Right lobe of liver (tissue), 6 donors: Measurements from ENCODE around the gene MYO1D. TPM values are rescaled to one million over a fixed set of nuclear protein-coding genes. Genes with fewer than 3 reads are reported as not detected.

Experiments used
- ATAC-seq, 4 donors: fragments of 200-7000 bp; cut with Tn5 transposase; one replicate each; pipeline ENCODE4 v1.9.1; 2020; ENCODE audit warnings: mild to moderate bottlenecking in 4 of 4, moderate library complexity in 4 of 4
- DNase-seq, 3 donors: peaks; one replicate each; pipeline ENCODE4 v3.0.0-alpha.2; 2020
- H3K27ac ChIP-seq, 3 donors: fragments of 200-600 bp; one replicate each; pipeline ENCODE4 v1.8.0; 2022
- H3K27me3 ChIP-seq, 2 donors: fragments of 200-600 bp; one replicate each; pipeline ENCODE4 v1.8.0; 2022
- H3K36me3 ChIP-seq, 4 donors: fragments of 200-600 bp; sonication (generic) in 1 of 4; one replicate each; pipeline versions ENCODE4 v1.5.1 to v1.8.0; 2017 to 2022; ENCODE audit warnings: control low read depth in 1 of 4
- H3K4me1 ChIP-seq, 4 donors: fragments of 200-600 bp; sonication (generic) in 1 of 4; one replicate each; pipeline versions ENCODE4 v1.5.1 to v1.8.0; 2017 to 2022; ENCODE audit warnings: control low read depth in 1 of 4
- H3K4me3 ChIP-seq, 3 donors: fragments of 200-600 bp; one replicate each; pipeline ENCODE4 v1.8.0; 2022
- H3K9me3 ChIP-seq, 4 donors: fragments of 200-600 bp; sonication (generic) in 1 of 4; one replicate each; pipeline versions ENCODE4 v1.5.1 to v1.8.0; 2017 to 2022; ENCODE audit warnings: control low read depth in 1 of 4
- CTCF ChIP-seq, 4 donors: fragments of 200-600 bp in 3 of 4; fragments of 450-650 bp in 1 of 4; IDR thresholded peaks; one replicate each; pipeline versions ENCODE4 v1.5.1 to v1.8.0; 2016 to 2022; ENCODE audit warnings: antibody characterized with exemption in 4 of 4, mild to moderate bottlenecking in 2 of 4
- POLR2A ChIP-seq: fragments of 450-650 bp; IDR thresholded peaks from one replicate; pipeline ENCODE4 v1.6.1; 2017; ENCODE audit warnings: antibody characterized with exemption, mild to moderate bottlenecking
- WGBS: methylation state at CpG from one replicate; pipeline ENCODE4 v1.1.6; 2018; ENCODE audit warnings: low coverage, low lambda C conversion rate; ENCODE audit not compliant: insufficient coverage; ENCODE audit errors: missing lambda C conversion rate; 5-methylcytosine and 5-hydroxymethylcytosine counted together
- intact Hi-C, 2 donors: fragments of 100-400 bp; cut with DNase I; formaldehyde crosslinking; loops; one replicate each; pipeline versions ENCODE4 v1.11.2 to v1.14.1; 2022
- total RNA-seq, 6 experiments: library from RNA; depleted of rRNA in 2 of 6; stranded (reverse); fragments of >200 nt in 2 of 6; fragmentation: NEBNext Ultra II Directional in 3 of 6; extraction: Animal tissue kit (Norgen Biotek cat#: 25700) in 3 of 6; gene quantifications; one replicate each; pipeline versions ENCODE4 v1.1.0 to v1.2.4, GENCODE V29; 2016 to 2023
- donor health status: DM: no; HTN: yes; CAD: no.
- donor health status: DM: no; HTN: no; CAD: no.
- donor health status: DM: no; HTN: no; CAD: no.
- donor health status: DM: no; HTN: yes; CAD: no.
- donor health status: DM: no; HTN: yes; CAD: no.

The MYO1D gene
- total RNA-seq, 6 experiments from 2014 or later, result 17.6 to 25.7 (median 21.0) TPM

GRCh38 chr17:32566303-32566702, 310.6 kb downstream of the MYO1D start:
- intact Hi-C loops, result no loop called here
- no peak overlapping the region for H3K4me3 ChIP-seq
- no peaks in the 10 kb centered on the region for H3K4me1 ChIP-seq
- TF ChIP-seq CTCF (IDR thresholded peaks at IDR 0.05) (no peak), POLR2A (no peak)
- WGBS, result 98% methylated on average over 4 of the region's 5 CpGs
- DNase-seq (no peak), ATAC-seq (no peak)
- H3K36me3 ChIP-seq, result no peaks in the 10 kb centered on the region
- H3K27ac ChIP-seq, result no peak overlapping the region
- no peaks in the 10 kb centered on the region for H3K27me3 ChIP-seq
- no peaks in the 10 kb centered on the region for H3K9me3 ChIP-seq

GRCh38 chr17:32565401-32565800, 311.5 kb downstream of the MYO1D start:
- WGBS, result 76% methylated on average over 2 of the region's 3 CpGs
- intact Hi-C loops, result no loop called here
- Histone ChIP-seq H3K36me3 (no peaks in the 10 kb centered on the region), H3K27ac (no peak overlapping the region), H3K4me1 (no peaks in the 10 kb centered on the region), H3K27me3 (no peaks in the 10 kb centered on the region), H3K4me3 (no peak overlapping the region), H3K9me3 (no peaks in the 10 kb centered on the region)
- ATAC-seq, result no peak
- no peak for TF ChIP-seq POLR2A
- TF ChIP-seq CTCF (IDR thresholded peaks at IDR 0.05), result no peak
- no peak for DNase-seq

GRCh38 chr17:32564325-32564724, 312.6 kb downstream of the MYO1D start:
- Histone ChIP-seq H3K4me1 (no peaks in the 10 kb centered on the region), H3K27me3 (no peaks in the 10 kb centered on the region), H3K27ac (no peak overlapping the region), H3K36me3 (no peaks in the 10 kb centered on the region), H3K9me3 (no peaks in the 10 kb centered on the region), H3K4me3 (no peak overlapping the region)
- 80% methylated on average over 3 of the region's 3 CpGs for WGBS
- DNase-seq (no peak), ATAC-seq (no peak)
- TF ChIP-seq CTCF (IDR thresholded peaks at IDR 0.05), result no peak
- TF ChIP-seq POLR2A, result no peak
- intact Hi-C loops, result no loop called here

GRCh38 chr17:32563583-32563982, 313.3 kb downstream of the MYO1D start:
- TF ChIP-seq POLR2A (no peak), CTCF (IDR thresholded peaks at IDR 0.05) (no peak)
- no peak for ATAC-seq
- no peaks in the 10 kb centered on the region for H3K9me3 ChIP-seq
- H3K27me3 ChIP-seq, result no peaks in the 10 kb centered on the region
- H3K36me3 ChIP-seq, result no peaks in the 10 kb centered on the region
- intact Hi-C loops, result no loop called here
- WGBS, result 85% methylated on average over 5 of the region's 6 CpGs
- no peak for DNase-seq
- no peak overlapping the region for H3K27ac ChIP-seq
- no peaks in the 10 kb centered on the region for H3K4me1 ChIP-seq
- no peak overlapping the region for H3K4me3 ChIP-seq
